Measurements from ENCODE around the gene MRS2.
"Not testable (repeated sequence)": the region's sequence is repeated elsewhere in the genome, so short reads cannot be mapped to it uniquely, and the experiment has no call there.

MRS2 gene

GRCh38 chr6:24387818-24388217 lies 14.9 kb upstream of the MRS2 start:
- no peak for DNase-seq (ENCODE audit: low spot score)

- no peak for DNase-seq (ENCODE audit: low spot score)
These were observed 11.5 kb upstream of the MRS2 start for GRCh38 chr6:24391208-24391607.

GRCh38 chr6:24391756-24392405 lies 10.9 kb upstream of the MRS2 start:
- no peak for DNase-seq (ENCODE audit: low spot score)

GRCh38 chr6:24394061-24394779 lies 8.5 kb upstream of the MRS2 start:
- DNase-seq (ENCODE audit: low spot score), result no peak

GRCh38 chr6:24394780-24395437 lies 7.8 kb upstream of the MRS2 start:
- DNase-seq (ENCODE audit: low spot score), result peak; percentile 91

GRCh38 chr6:24396824-24397223 lies 5.9 kb upstream of the MRS2 start:
- no peak for DNase-seq (ENCODE audit: low spot score)

GRCh38 chr6:24397631-24398030 lies 5.1 kb upstream of the MRS2 start:
- no peak for DNase-seq (ENCODE audit: low spot score)

- not testable (repeated sequence) for DNase-seq (ENCODE audit: low spot score)
These were observed 2.4 kb upstream of the MRS2 start for GRCh38 chr6:24400045-24401039.

- no peak for DNase-seq (ENCODE audit: low spot score)
These were observed 1.3 kb upstream of the MRS2 start for GRCh38 chr6:24401458-24401857.

- no peak for DNase-seq (ENCODE audit: low spot score)
These were observed 727 bp downstream of the MRS2 start for GRCh38 chr6:24403501-24403824.

GRCh38 chr6:24405262-24405661 lies 2.5 kb downstream of the MRS2 start:
- no peak for DNase-seq (ENCODE audit: low spot score)

- DNase-seq (ENCODE audit: low spot score), result no peak
These were observed 6.1 kb downstream of the MRS2 start for GRCh38 chr6:24408719-24409410.

GRCh38 chr6:24410622-24411021 lies 7.9 kb downstream of the MRS2 start:
- DNase-seq (ENCODE audit: low spot score), result no peak

GRCh38 chr6:24412294-24412693 lies 9.6 kb downstream of the MRS2 start:
- no peak for DNase-seq (ENCODE audit: low spot score)

GRCh38 chr6:24414531-24414930 lies 11.8 kb downstream of the MRS2 start:
- not testable (repeated sequence) for DNase-seq (ENCODE audit: low spot score)

GRCh38 chr6:24415753-24416152 lies 13.0 kb downstream of the MRS2 start:
- no peak for DNase-seq (ENCODE audit: low spot score)

GRCh38 chr6:24419526-24419925 lies 16.8 kb downstream of the MRS2 start:
- DNase-seq (ENCODE audit: low spot score), result no peak

GRCh38 chr6:24425091-24425490 lies 22.4 kb downstream of the MRS2 start:
- no peak for DNase-seq (ENCODE audit: low spot score)

- no peak for DNase-seq (ENCODE audit: low spot score)
These were observed 24.2 kb downstream of the MRS2 start for GRCh38 chr6:24426729-24427446.

- peak; percentile 32 for DNase-seq (ENCODE audit: low spot score)
These were observed 25.9 kb downstream of the MRS2 start for GRCh38 chr6:24428615-24429014.

GRCh38 chr6:24429146-24429545 lies 26.4 kb downstream of the MRS2 start:
- no peak for DNase-seq (ENCODE audit: low spot score)

All from AG20443 (cell line).